ENCODE results near the gene PSMD5.

Gene PSMD5

DNA sequence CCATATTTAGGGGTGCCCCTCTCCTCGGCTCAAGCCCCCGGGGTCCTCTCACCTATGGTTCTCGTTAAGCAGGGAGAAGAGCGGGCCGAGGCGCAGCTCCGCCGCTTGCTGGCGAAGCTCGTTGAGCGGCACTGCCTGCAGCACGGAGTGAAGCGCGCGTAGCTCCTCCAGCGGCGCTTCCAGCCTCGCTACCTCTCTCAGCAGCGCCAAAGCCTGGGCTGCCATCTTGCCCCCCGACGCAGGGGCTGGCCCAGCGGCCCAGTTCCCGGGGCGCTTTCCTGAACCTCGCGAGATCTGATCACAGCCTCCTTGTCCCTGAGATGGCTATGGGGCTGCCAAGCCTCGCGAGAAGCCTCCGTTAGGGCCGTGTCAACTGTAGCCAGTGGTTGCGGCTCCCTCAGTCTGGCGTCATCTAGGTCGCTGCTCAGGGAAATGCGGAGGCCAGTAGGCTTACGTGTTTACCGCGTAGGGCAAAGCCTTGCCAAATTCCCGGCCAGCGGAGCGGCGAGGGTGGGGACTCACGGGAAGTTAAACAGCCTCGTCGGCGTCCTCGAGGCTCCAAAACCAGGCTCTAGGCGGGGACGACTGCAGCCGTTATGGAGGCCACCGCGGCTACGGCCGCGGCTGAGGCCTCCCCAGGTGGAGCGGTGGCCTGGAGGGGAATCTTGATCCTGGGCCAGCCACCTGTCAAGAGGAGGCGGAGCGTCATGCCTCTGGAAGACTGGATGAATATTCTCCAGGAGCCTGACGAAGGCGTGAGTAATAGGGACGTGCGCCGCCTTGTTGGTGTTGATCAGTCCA, at the start of gene PSMD5:
Gene PSMD5, minus strand, starts transcription at position 238 of the 801 bp plus-strand sequence. Its CDS starts 13 bp downstream, at position 225.
- DNase-seq = peak; percentile 89 to 96

DNA sequence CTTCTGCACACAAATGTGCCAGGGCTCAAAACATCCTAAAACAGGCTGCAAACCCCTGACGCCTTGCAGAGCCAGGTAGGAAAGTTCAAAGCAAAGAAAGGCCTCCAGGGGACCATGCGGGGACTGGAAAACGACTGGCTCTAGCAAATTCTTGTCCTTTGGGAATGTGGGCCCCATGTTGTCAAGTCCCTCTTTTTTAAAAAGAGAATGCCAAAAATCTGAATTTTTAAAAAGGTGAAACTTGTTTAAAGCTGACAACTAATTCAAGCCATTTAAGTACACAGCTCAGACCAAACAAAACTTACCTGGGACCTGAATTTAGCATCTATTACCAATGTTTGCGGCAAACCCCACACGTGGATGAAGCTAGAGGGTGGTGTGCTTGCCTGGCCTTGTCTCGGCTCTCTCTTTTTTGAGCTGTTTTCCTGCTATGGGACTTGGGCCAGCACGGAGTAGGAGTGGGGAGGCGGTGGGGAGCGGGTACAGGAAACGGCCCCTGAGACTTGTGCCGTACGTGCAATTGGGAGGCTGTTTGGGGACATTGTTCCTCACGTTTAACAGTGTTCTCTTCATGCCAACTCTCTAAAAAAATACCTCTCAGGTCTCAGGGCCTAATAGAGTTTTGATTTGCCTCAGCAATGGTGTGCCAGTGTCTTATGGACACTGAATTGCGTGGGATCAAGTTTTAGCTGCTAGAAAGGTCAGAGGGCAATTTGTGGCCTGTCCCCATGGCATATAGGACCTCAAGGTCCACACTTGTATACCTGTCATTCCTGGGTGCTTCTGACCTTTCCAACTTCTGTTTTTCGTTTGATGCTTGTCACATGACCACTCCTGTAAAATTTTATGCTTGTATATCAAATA, 49.4 kb upstream of the PSMD5 start:
- DNase-seq = no peak

DNA sequence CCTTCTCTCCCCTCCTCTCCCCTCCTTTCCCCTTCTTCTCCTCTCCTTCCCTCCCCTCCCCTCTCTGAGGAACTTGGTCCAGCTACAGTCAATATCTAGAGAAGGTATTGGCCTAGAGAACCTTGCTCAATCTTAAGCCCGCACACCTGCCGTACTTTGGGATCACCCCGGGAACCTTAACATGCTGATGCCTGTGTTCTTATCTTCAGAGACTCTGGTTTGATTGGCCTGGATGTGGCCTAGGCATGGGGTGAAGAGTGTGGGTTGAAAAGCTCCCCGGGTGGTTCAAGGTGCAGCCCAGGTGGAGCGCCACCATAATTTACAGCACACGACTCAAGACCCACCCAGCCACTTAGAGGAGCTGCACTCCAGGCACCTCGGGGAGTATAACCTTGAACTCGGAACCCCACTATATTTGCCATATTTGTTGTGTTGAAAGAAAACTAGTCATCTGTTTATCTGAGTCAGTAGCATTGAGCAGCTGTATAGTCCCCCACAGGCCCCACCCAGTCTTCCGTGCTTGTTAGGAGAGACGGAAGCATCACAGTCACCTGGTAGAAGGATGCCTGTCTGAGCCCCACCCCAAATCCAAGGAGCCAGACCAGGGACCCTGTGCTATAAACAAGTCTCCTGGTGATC, 48.6 kb upstream of the PSMD5 start:
- DNase-seq = no peak

DNA sequence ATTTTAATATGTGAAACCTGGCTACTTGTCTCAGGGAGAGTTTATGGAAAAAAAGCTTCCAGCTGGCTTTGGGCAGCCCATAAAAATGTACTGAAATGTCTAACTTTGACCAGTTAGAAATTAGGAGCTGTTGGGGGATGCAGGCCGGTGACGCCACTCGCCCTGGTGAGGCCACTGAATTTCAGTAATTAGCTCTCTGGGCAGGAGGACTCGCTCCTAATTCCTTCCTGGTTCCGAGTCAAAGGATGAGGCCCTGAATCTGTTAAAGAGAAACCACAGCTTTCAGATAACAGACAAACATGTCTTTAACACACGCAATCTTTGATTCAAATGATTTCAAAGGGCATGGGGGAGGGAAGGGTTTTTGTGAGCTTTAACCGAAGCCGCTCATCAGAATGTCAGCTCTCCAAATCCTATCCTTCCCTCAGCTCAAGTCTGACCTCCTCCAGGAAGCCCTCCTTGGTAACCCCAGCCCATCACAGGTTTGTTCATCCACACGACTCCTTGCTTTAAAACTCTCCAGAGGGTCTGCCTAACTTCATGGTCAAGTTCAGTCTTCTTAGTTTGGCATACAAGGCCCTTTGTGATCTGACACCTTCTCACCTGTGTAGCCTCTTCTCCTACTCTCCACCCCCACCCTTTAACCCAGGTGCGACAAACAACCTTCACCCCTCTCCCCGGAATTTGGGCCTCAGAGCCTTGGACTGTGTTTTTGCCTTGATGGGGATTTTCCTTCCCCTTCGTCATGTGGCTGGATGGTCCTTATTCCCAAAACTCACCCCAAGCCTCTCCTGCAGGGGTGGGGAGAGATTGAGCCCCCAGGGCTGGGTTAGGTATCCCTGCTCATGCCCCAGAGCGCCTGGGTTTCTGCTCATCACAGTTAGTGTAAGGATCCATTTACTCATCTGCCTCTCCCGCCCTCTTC, 47.9 kb upstream of the PSMD5 start:
- no peak for DNase-seq

DNA sequence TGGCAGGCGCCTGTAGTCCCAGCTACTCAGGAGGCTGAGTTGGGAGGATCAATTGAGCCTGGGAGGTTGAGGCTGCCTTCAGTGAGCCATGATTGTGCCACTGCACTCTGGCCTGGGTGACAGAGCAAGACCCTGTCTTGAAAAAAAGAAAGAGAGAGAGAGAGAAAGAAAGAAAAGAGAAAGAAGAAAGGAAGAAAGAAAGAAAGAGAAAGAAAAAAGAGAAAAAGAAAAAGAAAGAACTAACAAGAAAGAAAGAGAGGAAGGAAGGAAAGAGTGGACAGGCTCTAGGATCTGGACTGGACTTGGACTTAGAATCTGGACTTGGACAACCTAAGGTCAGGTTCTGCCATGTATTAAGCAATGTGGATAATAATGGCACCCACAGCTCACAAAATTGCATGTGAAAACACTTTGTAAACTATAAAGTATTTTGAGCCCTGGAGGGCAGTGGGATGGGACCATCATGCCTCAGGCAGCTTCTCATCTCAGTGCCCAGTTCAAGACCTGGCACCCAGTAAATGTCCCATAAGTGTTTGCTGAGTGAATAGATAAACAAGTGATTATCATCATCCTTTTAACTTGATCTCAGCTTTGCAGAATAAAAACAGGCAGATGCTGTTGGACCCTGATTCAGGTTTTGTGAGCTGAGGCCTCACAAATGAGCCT, 47.0 kb upstream of the PSMD5 start:
- DNase-seq = no peak

DNA sequence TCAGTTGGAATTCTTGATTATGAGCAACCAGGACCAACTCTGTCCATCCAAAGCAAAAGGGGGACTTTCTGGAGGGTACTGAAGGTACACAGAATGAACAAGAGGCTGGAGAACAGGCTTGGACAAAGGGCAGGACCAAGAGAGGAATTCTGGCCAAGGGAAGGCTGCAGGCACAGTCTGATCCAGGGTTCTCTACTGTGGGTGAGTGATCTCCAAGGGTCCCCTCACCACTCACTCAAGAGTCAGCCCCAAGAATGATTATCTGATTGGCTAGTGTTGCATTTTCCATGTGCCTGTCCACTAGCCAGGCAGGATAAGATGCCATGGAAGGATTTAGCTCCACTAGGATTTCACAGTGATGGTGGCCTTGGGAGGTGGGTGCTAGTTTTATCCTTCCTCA, 45.9 kb upstream of the PSMD5 start:
- DNase-seq = no peak

DNA sequence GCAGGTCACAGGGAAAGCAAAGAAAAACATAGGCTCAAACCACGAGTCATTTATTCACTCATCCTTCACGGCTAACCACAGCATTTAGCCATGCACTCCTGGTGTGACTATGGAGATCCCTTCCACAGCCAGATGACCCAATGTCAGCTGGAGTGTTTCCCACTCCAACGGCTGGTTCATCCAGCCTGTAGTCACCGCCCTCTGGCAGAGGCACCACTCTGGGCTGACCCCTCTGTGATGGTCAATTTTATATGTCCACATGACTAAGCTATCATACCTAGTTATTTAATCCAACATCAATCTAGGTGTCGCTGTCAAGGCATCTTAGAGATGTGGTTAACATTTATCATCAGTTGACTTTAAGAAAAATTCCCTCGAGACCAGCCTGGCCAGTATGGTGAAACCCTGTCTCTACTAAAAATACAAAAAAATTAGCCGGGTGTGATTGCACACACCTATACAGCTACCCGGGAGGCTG, 43.8 kb upstream of the PSMD5 start:
- DNase-seq = no peak

DNA sequence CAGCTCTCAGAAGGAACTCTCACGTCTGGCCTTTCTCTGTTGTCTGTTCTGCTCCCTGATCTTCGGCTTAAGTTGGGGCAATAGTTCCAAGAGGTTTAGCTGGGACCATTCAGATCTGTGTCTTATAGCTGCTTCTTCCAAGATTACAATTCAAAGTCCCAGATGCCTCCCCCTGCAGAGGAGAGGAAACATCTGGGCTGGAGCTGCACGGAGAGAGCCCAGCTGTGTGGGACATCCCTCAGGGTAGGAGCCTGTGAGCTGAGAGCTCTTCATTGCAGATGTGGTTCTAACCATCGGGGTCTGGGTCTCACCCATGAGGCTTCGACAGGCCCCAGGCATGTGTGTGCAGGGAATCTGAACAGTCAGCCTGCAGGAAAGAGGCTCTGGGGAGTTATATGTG, 43.2 kb upstream of the PSMD5 start:
- DNase-seq = no peak

DNA sequence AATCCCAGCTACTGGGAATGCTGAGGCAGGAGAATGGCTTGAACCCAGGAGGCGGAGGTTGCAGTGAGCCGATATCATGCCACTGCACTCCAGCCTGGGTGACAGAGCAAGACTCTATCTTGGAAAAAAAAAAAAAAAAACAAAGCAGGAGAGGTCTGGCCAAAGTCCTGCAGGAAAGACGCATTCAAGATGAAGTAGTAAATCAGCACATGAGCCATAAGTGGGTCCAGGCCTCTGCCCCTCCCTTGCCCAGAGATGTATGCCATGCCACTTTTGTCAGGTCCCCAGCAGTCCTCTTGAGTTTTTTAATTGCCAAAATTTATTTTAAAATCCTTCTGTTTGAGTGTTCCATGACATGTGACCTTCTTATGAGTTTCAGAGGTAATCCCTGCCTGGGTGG, 42.7 kb upstream of the PSMD5 start:
- DNase-seq = no peak

DNA sequence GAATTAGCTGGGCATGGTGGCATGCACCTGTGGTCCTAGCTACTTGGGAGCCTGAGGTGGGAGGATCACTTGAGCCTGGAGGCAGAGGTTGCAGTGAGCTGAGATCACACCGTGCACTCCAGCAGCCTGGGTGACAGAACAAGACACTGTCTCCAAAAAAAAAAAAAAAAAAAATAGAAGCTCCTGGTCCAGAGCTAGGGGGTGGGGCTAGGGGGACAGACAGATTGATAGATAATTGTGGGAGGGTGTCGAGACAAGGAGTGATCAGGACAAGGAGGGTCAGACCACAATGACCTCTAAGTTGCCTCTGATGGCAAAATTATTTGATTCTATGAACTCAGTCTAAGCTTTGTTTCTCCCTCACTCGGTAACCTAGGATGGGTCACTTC, 40.9 kb upstream of the PSMD5 start:
- DNase-seq = no peak

DNA sequence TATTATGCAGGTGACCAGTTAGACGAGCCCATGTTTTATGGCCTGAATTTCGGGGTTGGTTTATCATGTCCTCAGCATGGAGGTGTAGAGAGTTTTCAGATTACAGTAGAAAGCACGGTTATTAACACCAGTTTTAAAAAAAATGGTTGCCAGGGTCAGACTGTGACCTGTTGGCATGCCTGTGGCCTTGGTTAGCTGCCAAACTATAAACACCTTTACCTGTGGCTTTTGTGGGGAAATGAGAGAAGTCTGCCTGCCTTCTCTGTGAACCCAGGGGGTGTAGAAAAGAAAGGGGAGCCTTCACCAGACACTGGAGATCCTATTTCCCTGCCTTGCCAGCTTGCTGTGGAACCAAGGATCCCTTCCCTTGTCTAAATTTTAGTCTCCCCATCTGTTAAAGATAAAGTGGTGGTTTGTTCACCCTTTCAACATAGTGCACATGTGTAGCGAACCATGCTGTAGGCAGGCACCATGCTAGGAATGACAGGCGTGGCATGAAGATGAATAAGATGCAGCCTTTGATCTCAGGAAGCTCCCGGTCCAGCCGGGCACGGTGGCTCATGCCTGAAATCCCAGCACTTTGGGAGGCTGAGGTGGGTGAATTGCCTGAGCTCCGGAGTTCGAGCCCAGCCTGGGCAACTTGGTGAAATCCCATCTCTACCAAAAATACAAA, 40.3 kb upstream of the PSMD5 start:
- no peak for DNase-seq

DNA sequence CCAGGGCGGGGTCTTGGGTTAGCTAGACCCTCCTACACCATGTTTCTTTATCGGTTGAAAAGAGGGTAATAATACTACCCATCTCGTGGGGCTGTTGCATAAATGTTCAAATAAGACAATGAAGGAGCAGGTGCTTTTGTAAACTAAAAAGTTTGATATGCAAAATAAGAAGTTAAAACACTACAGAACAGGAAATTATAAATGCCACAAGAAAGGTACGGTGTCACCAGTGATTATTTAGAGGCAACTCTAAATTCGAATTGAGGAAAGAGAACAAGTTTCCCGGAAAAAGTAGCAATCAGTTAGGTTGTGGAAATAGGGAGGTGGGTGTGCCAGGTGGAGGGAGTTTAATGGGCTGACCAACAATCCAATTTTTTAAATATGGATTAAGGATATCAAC, 36.7 kb upstream of the PSMD5 start:
- no peak for DNase-seq

DNA sequence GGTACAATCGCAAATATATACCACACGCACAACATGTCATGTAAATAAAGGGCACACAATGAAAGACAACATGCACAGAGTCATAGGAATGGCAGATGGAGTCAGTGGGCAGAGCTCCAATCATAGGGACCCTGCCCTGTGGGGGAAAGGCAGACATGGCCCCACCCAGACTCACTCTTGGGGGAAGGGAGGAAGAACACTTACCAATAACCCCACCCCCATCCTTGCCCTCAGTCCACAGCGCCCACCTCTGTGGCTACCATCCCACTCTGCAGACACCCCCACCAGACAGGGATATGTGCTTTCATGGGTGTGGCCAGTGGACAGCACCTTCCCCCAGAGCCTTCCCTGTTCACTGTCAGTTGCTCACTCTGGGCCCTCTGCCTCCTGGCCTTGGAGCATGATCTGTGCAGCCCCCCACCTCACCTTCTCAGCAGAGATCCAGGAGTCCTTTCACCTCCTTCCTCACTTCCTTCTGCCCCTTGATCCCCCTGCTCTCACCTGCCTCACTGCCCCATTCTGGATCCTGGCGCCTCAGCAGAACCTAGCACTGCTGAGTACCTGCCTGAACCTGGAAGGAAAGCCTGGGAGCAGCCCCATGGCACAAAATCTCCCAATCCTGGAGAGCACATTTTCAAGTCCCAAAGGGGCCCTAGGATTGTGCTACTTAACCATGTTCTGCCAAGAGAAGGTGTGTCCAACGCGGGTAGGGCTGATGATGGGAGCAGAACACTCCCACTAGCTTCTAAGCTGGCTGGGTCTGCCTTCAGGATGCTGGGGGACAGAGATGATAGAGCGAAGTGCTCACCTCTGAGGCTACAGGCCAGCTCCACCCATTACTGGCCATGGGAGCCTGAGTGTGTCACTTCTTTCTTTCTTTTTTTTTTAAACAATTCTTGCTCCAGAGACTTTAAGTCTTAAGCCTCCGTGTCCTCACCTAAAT, 35.7 kb upstream of the PSMD5 start:
- no peak for DNase-seq

DNA sequence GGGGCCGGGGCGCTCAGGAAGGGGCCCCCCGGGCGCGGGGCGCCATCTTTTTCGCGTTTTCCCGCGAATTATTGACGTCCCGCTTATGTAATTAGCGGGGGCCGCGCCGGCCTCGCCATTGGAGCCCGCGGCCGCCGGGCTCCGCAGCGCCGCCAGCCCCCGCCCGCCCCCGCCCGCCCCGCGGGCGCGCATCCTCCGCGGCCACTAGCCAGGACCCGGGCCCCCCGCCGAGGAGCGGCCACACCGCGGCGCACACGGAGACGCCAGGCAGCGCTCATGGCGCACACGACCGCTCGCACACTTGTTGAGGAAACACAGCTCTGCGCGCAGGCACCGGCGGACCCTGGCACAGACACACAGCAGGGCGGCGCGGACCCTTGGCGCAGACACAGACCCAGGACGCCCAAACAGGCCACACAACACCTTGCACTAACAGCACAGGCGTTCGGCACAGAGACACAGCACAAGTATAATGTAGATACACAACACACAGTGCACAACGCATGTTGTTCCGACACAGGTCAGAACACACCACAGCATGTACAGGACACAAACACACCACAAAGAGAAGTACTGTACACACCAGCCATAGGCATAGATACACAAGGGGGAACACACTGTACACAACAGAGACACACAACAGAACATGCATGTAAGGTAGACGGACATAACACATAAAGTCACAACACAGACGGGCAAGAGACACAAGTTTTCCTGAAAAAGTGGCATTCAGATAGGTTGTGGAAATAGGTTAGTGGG, 34.7 kb upstream of the PSMD5 start:
- peak; percentile 46 to 66 for DNase-seq

DNA sequence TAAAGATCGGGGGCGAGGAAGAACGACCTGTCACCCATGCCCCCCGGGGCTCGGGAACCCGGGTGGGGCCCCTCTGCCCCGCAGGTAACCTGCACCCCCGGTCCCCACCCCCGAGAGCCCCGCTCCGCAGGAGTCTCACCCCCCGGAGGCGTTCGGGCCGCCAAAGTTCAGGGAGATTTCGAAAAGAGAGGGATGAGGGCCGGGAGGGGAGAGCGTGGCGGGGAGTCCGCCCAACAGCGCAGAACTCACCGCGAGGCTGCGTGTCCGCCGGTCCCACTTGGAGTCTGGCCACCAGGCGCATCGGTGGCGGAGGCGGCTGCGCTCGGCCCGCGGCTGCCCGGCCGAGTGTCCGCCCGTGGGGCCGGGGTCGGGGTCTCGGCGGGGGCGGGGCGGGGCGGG, 34.1 kb upstream of the PSMD5 start, which contains the start of gene PHF19:
Gene PHF19, minus strand, starts transcription at position 347 of the 399 bp plus-strand sequence. CDS start 2,447 bp downstream, outside the sequence.
- DNase-seq = peak in 1 of 2 donors; percentile 58

DNA sequence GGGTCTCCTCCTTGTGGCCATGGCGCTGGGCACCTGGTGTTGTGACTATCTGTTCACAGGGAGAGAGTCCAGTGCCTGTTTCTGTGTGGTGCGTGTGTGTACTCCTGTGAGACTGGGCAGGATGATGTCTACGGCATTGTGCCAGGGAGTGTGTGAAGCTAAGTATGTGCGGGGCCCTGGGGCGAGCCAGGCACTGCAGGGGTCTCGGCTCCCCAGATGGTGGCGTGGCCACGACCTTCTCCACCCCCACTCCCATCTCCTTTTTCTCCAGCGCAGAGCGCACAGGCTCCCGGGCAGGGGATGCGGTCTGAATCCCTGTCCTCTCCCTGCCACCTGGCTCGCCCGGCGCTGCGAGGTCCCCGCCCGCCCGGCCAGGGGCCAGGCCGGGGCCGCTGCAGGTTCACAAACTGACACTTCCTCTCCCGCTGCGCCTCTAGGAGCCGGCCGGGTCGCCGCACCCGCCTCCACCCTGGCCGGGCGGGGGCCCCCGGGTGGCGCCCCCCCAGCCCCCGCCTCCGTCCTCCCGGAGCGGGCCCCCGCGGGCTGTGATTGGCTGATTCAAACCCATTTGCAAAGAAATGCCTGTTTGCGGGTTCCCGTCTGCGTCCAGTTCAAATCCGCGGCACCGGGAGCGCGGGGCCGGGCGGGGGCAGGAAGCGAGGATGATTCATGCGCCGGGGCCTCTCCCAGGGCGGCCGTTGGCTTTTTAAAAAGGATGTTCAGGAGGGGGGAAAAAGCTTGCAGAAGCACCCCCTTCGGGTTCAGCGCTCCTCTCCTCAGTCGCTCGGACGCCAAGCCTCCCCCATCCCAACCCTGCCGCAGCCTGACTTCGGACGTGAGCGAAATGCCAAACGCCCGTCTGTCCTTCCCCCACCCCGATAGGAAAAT, 33.5 kb upstream of the PSMD5 start:
- DNase-seq = peak; percentile 76 to 81

DNA sequence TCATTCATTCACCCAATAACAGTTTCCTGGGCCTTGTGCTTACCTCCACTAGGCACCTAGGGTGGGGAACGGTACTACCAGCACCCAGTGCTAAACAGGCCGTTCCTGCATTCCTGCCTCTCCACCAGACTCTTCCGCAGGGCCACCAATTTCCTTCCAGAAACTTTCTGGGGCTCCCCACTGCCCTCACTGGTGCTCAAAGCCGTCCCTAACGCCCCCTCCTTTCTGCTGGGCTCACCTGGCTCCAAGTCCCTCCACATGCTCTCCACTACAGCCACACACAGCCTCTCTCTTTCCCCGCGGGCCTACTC, 32.9 kb upstream of the PSMD5 start:
- no peak for DNase-seq

DNA sequence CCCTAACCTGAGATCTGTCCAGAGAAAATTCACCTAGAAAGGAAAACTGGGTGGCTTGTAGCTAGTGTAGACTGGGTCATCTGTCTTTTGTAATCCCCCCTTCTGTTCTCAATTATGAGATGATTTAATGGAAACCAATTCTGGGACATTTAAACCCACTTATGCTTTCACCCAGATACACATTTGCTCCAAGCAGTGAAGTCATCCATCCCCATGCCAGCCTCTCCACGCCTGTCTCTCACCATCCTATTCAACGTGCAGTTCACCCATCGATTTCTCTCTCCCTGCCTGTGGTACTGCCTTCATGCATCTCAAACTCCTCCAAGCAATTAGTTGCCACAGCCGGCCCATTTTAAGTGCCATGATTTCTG, 32.5 kb upstream of the PSMD5 start:
- no peak for DNase-seq
